K562 (cell line): ENCODE measurements around the gene LHPP. TPM values are rescaled to one million over a fixed set of nuclear protein-coding genes. Genes with fewer than 3 reads are reported as not detected.

Source experiments
- ATAC-seq: fragments of 200-7000 bp; cut with Tn5 transposase; 3 replicates; pipeline ENCODE4 v1.9.1; 2020; ENCODE audit warnings: moderate library complexity
- BruUV-seq: library from RNA; stranded (reverse); fragments of 400-500 nt; replicated peaks from 2 replicates; lab custom pipeline; 2021; lab: Mats Ljungman, UMichigan
- CTCF ChIA-PET: fragments of 300-600 bp; formaldehyde crosslinking; extraction: SDS; loops from one replicate; lab custom pipeline; 2021; ENCODE audit warnings: low intra/inter-chr PET ratio; lab: Yijun Ruan, JAX
- POLR2A ChIA-PET: fragments of 300-600, 350-650 bp; sonication (Branson Sonifier 250); formaldehyde crosslinking; extraction: SDS; loops from one replicate; lab custom pipeline; 2021; ENCODE audit warnings: antibody characterized with exemption, inconsistent platforms; lab: Yijun Ruan, JAX
- DNase-seq, 4 experiments: peaks; one replicate each; pipeline versions ENCODE4 v3.0.0 to v3.0.0-alpha.2; 2011 to 2018; ENCODE audit warnings: low spot score in 3 of 4, mixed read lengths in 3 of 4; ENCODE audit errors: extremely low read depth in 1 of 4
- FAIRE-seq: peaks from 2 replicates; lab custom pipeline; 2011; peaks lifted over from hg19 to GRCh38; lab: Jason Lieb, UNC
- H2AFZ ChIP-seq: 2 replicates; pipeline ENCODE4 v1.6.0; 2011; ENCODE audit warnings: low read depth, low read length, control low read depth, inconsistent platforms
- H3K27ac ChIP-seq: fragments of 200-600 bp; 3 replicates; pipeline ENCODE4 v1.8.0; 2011; ENCODE audit warnings: low read depth, mild to moderate bottlenecking, control low read depth, inconsistent platforms, low read length, moderate library complexity, mixed read lengths; ENCODE audit errors: extremely low read depth
- H3K27me3 ChIP-seq, 2 experiments: fragments of 300-600 bp in 1 of 2; 2 replicates in 1 of 2; 3 replicates in 1 of 2; pipeline versions ENCODE4 v1.6.0 to v1.8.0; 2011; ENCODE audit warnings: inconsistent platforms in 2 of 2, low read length in 2 of 2, mild to moderate bottlenecking in 1 of 2, mixed read lengths in 1 of 2, moderate library complexity in 1 of 2; ENCODE audit not compliant: control insufficient read depth in 2 of 2, insufficient read depth in 2 of 2
- H3K36me3 ChIP-seq: fragments of 300-600 bp; 3 replicates; pipeline ENCODE4 v1.8.0; 2011; ENCODE audit warnings: mild to moderate bottlenecking, low read length, inconsistent platforms; ENCODE audit not compliant: control insufficient read depth, insufficient read depth
- H3K4me1 ChIP-seq, 2 experiments: fragments of 200-600 bp in 1 of 2; replicated peaks in 1 of 2; 2 replicates in 1 of 2; 3 replicates in 1 of 2; pipeline versions ENCODE4 v1.5.1 to v1.8.0; 2011; ENCODE audit warnings: inconsistent platforms in 2 of 2, low read length in 2 of 2, mild to moderate bottlenecking in 1 of 2, mixed read lengths in 1 of 2, moderate library complexity in 1 of 2; ENCODE audit not compliant: control insufficient read depth in 2 of 2, insufficient read depth in 2 of 2
- H3K4me2 ChIP-seq: 2 replicates; pipeline ENCODE4 v1.6.1; 2011; ENCODE audit warnings: low read length, control low read depth, inconsistent platforms, mixed read lengths; ENCODE audit not compliant: insufficient read depth
- H3K4me3 ChIP-seq: fragments of 200-600 bp; sonication (generic), shearing (Covaris generic); 2 replicates; pipeline ENCODE4 v1.5.1; 2016; ENCODE audit warnings: control low read depth, inconsistent platforms
- H3K79me2 ChIP-seq: fragments of 200-600 bp; 3 replicates; pipeline ENCODE4 v1.8.0; 2011; ENCODE audit warnings: low read length, inconsistent platforms; ENCODE audit not compliant: control insufficient read depth, insufficient read depth
- H3K9ac ChIP-seq, 2 experiments: 2 replicates each; pipeline versions ENCODE4 v1.6.0 to v1.6.1; 2011; ENCODE audit warnings: low read depth in 2 of 2, low read length in 2 of 2, control low read depth in 1 of 2, inconsistent platforms in 1 of 2, mild to moderate bottlenecking in 1 of 2, mixed read lengths in 1 of 2; ENCODE audit not compliant: insufficient read depth in 1 of 2
- H3K9me1 ChIP-seq: one replicate; pipeline ENCODE4 v1.6.0; 2011; ENCODE audit warnings: inconsistent platforms, mild to moderate bottlenecking, low read length, moderate library complexity; ENCODE audit not compliant: control insufficient read depth, insufficient read depth
- H3K9me3 ChIP-seq: replicated peaks from 2 replicates; pipeline ENCODE4 v1.5.1; 2011; ENCODE audit warnings: low read depth, low read length, inconsistent platforms; ENCODE audit not compliant: control insufficient read depth, insufficient read depth
- H4K20me1 ChIP-seq: replicated peaks from 2 replicates; pipeline ENCODE4 v1.6.1; 2011; ENCODE audit warnings: low read length, inconsistent platforms, mixed read lengths; ENCODE audit not compliant: control insufficient read depth, insufficient read depth
- BRD4 ChIP-seq: fragments of 200-600 bp; sonication (generic); IDR thresholded peaks from 2 replicates; pipeline ENCODE4 v1.6.1; 2017; ENCODE audit warnings: inconsistent platforms
- CC2D1A ChIP-seq: fragments of 450-650 bp; IDR thresholded peaks from 2 replicates; pipeline ENCODE4 v1.6.1; 2017; ENCODE audit warnings: mild to moderate bottlenecking
- ESRRB ChIP-seq: fragments of 250-450 bp; sonication (Bioruptor Pico); IDR thresholded peaks from 2 replicates; pipeline ENCODE4 v1.5.0; 2020; ENCODE audit warnings: mild to moderate bottlenecking, moderate library complexity, borderline replicate concordance
- KAT7 ChIP-seq: sonication (generic); formaldehyde crosslinking; IDR thresholded peaks from 2 replicates; pipeline ENCODE4 v1.8.0; 2022; ENCODE audit warnings: missing genetic modification reagents, mild to moderate bottlenecking, borderline replicate concordance
- NR2F6 ChIP-seq: fragments of 450-650 bp; formaldehyde crosslinking; IDR thresholded peaks from 2 replicates; pipeline ENCODE4 v1.4.0; 2020; ENCODE audit warnings: mild to moderate bottlenecking
- REST ChIP-seq, 2 experiments: fragments of 450-650 bp; formaldehyde crosslinking in 1 of 2; IDR thresholded peaks; 2 replicates each; pipeline versions ENCODE4 v1.4.0 to v1.6.1; 2014 to 2020; ENCODE audit warnings: mild to moderate bottlenecking in 2 of 2, borderline replicate concordance in 1 of 2, low read depth in 1 of 2
- TAF15 ChIP-seq: fragments of 200-400 bp; formaldehyde crosslinking; IDR thresholded peaks from 2 replicates; pipeline ENCODE4 v1.6.1; 2017; ENCODE audit warnings: mild to moderate bottlenecking, low read depth, low read length, moderate library complexity
- ZBTB33 ChIP-seq: sonication (generic); formaldehyde crosslinking; IDR thresholded peaks from 2 replicates; pipeline ENCODE4 v1.8.1; 2023; ENCODE audit warnings: mild to moderate bottlenecking, missing genetic modification reagents
- ZNF232 ChIP-seq: sonication (generic); formaldehyde crosslinking; IDR thresholded peaks from 2 replicates; pipeline ENCODE4 v1.8.0; 2022; ENCODE audit warnings: mild to moderate bottlenecking, missing genetic modification reagents
- WGBS: fragments of 100-300 bp; shearing (Covaris generic); methylation state at CpG from one replicate; pipeline ENCODE4 v1.1.6; 2016; ENCODE audit warnings: low coverage, mixed read lengths; ENCODE audit not compliant: insufficient coverage; ENCODE audit errors: missing lambda C conversion rate; 5-methylcytosine and 5-hydroxymethylcytosine counted together
- in situ Hi-C: fragments of 300-500 bp; cut with MboI; formaldehyde crosslinking; loops from 4 replicates; pipeline ENCODE4 v1.15.0; 2018; ENCODE audit warnings: inconsistent platforms, mixed read lengths
- intact Hi-C: fragments of 100-400 bp; cut with micrococcal nuclease; formaldehyde crosslinking; loops from 2 replicates; pipeline ENCODE4 v1.14.2; 2022
- polyA plus RNA-seq, 8 experiments: library from polyadenylated mRNA; depleted of rRNA in 4 of 8; stranded (reverse) in 5 of 8; unstranded in 3 of 8; fragments of >200 nt; fragmentation: Nextera tagmentation in 2 of 8; fragmentation: Illumina TruSeq in 1 of 8; extraction: Ambion mirVana in 2 of 8; extraction: Trizol in 1 of 8; gene quantifications; 2 replicates each; pipeline versions ENCODE4 v1.2.1 to v1.2.3, GENCODE V29; 2011 to 2014; ENCODE audit warnings: inconsistent platforms in 1 of 8, missing spikeins in 1 of 8
- total RNA-seq, 7 experiments: library from RNA; depleted of rRNA in 6 of 7; stranded (reverse); fragments of >200 nt in 6 of 7; fragmentation: Illumina TruSeq in 2 of 7; extraction: Trizol in 2 of 7; gene quantifications; 2 replicates each; pipeline versions ENCODE4 v1.2.1 to v1.2.3, GENCODE V29; 2011 to 2021; ENCODE audit warnings: low replicate concordance in 1 of 7

LHPP gene
- total and polyA plus RNA-seq, 9 of the 15 experiments (the other 6 are each of a cell fraction or from before 2014, with no cell fraction given) = 0.34 to 7.4 (median 3.0) TPM

GRCh38 chr10:124606822-124607221, 145.2 kb downstream of the LHPP start:
- H3K27ac ChIP-seq = no peak overlapping the region
- H3K4me3 ChIP-seq = no peak overlapping the region
- peaks cover 3% of the 10 kb centered on the region for H3K9me1 ChIP-seq
- no peak overlapping the region for H2AFZ ChIP-seq
- H3K27me3 ChIP-seq = no peaks in the 10 kb centered on the region
- no peaks in the 10 kb centered on the region for H4K20me1 ChIP-seq
- H3K9ac ChIP-seq = peak overlapping the region in 1 of 2 experiments; percentile 71; a peak in 2 of 4 replicates
- no peaks in the 10 kb centered on the region for H3K79me2 ChIP-seq
- H3K9me3 ChIP-seq = no peaks in the 10 kb centered on the region
- no peak for FAIRE-seq
- POLR2A ChIA-PET = no interaction called here
- H3K4me2 ChIP-seq = no peak overlapping the region
- no peak for TF ChIP-seq ZNF232
- no peak for TF ChIP-seq BRD4
- TF ChIP-seq REST (IDR thresholded peaks at IDR 0.05; ENCODE audit: borderline replicate concordance) = no peak
- TF ChIP-seq REST (CRISPR knock-in tag; IDR thresholded peaks at IDR 0.05; ENCODE audit: low read depth) = no peak
- TF ChIP-seq ESRRB (CRISPR knock-in tag) = no peak
- no peak for TF ChIP-seq NR2F6 (CRISPR knock-in tag)
- no peak for TF ChIP-seq TAF15
- TF ChIP-seq KAT7 (CRISPR knock-in tag) = no peak
- no peak for TF ChIP-seq CC2D1A
- TF ChIP-seq ZBTB33 (CRISPR knock-in tag) = no peak
- intact Hi-C loops (no loop called here), in situ Hi-C loops (no loop called here)
- WGBS = 43% methylated on average over 6 of the region's 10 CpGs
- BruUV-seq = no TSS peak
- H3K4me1 ChIP-seq = peaks cover 0 to 42% of the 10 kb centered on the region in 2 experiments; a peak in 2 of 5 replicates
- no peaks in the 10 kb centered on the region for H3K36me3 ChIP-seq
- DNase-seq = no peak
- ATAC-seq = no peak
- CTCF ChIA-PET = no interaction called here
